Immature natural killer cell (primary cell): Measurements from ENCODE around the gene FLT3. TPM values are rescaled to one million over a fixed set of nuclear protein-coding genes. Genes with fewer than 3 reads are reported as not detected.
A peak's percentile ranks its signal among the peaks of the same experiment; 100 is the strongest.
"Not testable (repeated sequence)": the region's sequence is repeated elsewhere in the genome, so short reads cannot be mapped to it uniquely, and the experiment has no call there.

Source experiments
- DNase-seq, 3 donors: peaks; one replicate each; pipeline ENCODE4 v3.0.0; 2022; ENCODE audit warnings: mixed read lengths in 1 of 3
- H3K27ac Mint-ChIP-seq, 6 donors: one replicate each; pipeline ENCODE4 v1.8.0; 2020; ENCODE audit warnings: mixed read lengths in 6 of 6, mild to moderate bottlenecking in 5 of 6, inconsistent platforms in 4 of 6, moderate library complexity in 3 of 6
- H3K27me3 Mint-ChIP-seq, 3 donors: one replicate each; pipeline ENCODE4 v1.8.0; 2020 to 2021; ENCODE audit warnings: low read depth in 3 of 3, mild to moderate bottlenecking in 3 of 3, mixed read lengths in 3 of 3, moderate library complexity in 3 of 3, inconsistent platforms in 1 of 3
- H3K36me3 Mint-ChIP-seq, 3 donors: one replicate each; pipeline ENCODE4 v1.8.0; 2020; ENCODE audit warnings: mixed read lengths in 3 of 3, inconsistent platforms in 2 of 3, mild to moderate bottlenecking in 2 of 3
- H3K4me1 Mint-ChIP-seq, 2 donors: one replicate each; pipeline ENCODE4 v1.8.0; 2020; ENCODE audit warnings: inconsistent platforms in 2 of 2, mild to moderate bottlenecking in 2 of 2, mixed read lengths in 2 of 2, moderate library complexity in 1 of 2
- H3K4me3 Mint-ChIP-seq, 5 donors: one replicate each; pipeline ENCODE4 v1.8.0; 2020; ENCODE audit warnings: mild to moderate bottlenecking in 5 of 5, mixed read lengths in 5 of 5, inconsistent platforms in 3 of 5, moderate library complexity in 3 of 5
- H3K9me3 Mint-ChIP-seq, 6 donors: one replicate each; pipeline ENCODE4 v1.8.0; 2020; ENCODE audit warnings: mild to moderate bottlenecking in 6 of 6, mixed read lengths in 6 of 6, inconsistent platforms in 4 of 6, moderate library complexity in 3 of 6
- polyA plus RNA-seq, 3 donors: library from polyadenylated mRNA; unstranded; fragments of 300-500 nt; fragmentation: Illumina TruSeq; gene quantifications; one replicate each; pipeline ENCODE4 v1.2.3, GENCODE V29; 2021

The FLT3 gene
- polyA plus RNA-seq, 3 donors from 2014 or later = 0.80 to 1.6 (median 1.2) TPM

DNA sequence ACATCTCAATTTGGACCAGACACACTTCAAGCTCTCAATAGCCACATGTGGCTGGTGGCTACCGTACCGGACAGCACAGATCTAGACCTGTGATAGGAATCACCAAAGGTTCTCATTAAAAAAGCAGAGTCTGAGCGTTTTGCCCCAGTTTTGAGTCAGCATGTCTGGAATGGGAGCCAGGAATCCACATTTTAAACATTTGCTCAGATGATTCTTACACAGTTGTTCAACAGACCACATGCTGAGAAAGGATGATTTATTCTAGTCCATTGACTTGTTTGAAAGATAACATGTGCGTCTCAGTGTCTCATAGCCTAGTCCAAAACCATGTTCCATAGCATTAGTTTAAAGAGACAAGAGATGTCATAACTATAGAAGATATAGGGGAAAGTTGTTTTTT is 53.4 kb downstream of the FLT3 start:
- Mint-ChIP-seq H3K36me3 (no peaks in the 10 kb centered on the region), H3K27me3 (peaks cover 2 to 5% (median 2%) of the 10 kb centered on the region in 3 donors), H3K4me1 (peaks cover 3 to 12% of the 10 kb centered on the region in 2 donors), H3K4me3 (no peak overlapping the region), H3K27ac (no peak overlapping the region), H3K9me3 (no peaks in the 10 kb centered on the region)
- no peak for DNase-seq

GRCh38 chr13:28045861-28046260 is 54.5 kb downstream of the FLT3 start:
- H3K9me3 Mint-ChIP-seq = no peaks in the 10 kb centered on the region
- peaks cover 2 to 5% (median 4%) of the 10 kb centered on the region in 3 donors for H3K27me3 Mint-ChIP-seq
- no peak overlapping the region for H3K4me3 Mint-ChIP-seq
- DNase-seq = no peak
- peaks cover 3 to 12% of the 10 kb centered on the region in 2 donors for H3K4me1 Mint-ChIP-seq
- H3K27ac Mint-ChIP-seq = no peak overlapping the region
- no peaks in the 10 kb centered on the region for H3K36me3 Mint-ChIP-seq

GRCh38 chr13:28044608-28045007 is 55.8 kb downstream of the FLT3 start:
- peaks cover 3 to 12% of the 10 kb centered on the region in 2 donors for H3K4me1 Mint-ChIP-seq
- no peak overlapping the region for H3K4me3 Mint-ChIP-seq
- no peaks in the 10 kb centered on the region for H3K36me3 Mint-ChIP-seq
- no peaks in the 10 kb centered on the region for H3K9me3 Mint-ChIP-seq
- H3K27ac Mint-ChIP-seq = no peak overlapping the region
- peaks cover 2 to 3% (median 2%) of the 10 kb centered on the region in 3 donors for H3K27me3 Mint-ChIP-seq
- DNase-seq = no peak

- H3K9me3 Mint-ChIP-seq = no peaks in the 10 kb centered on the region
- H3K4me1 Mint-ChIP-seq = peaks cover 3 to 6% of the 10 kb centered on the region in 2 donors
- peaks cover 2 to 3% (median 2%) of the 10 kb centered on the region in 3 donors for H3K27me3 Mint-ChIP-seq
- H3K4me3 Mint-ChIP-seq = no peak overlapping the region
- DNase-seq = no peak
- no peak overlapping the region for H3K27ac Mint-ChIP-seq
- H3K36me3 Mint-ChIP-seq = no peaks in the 10 kb centered on the region
Observed at GRCh38 chr13:28043224-28043623, 57.2 kb downstream of the FLT3 start.

DNA sequence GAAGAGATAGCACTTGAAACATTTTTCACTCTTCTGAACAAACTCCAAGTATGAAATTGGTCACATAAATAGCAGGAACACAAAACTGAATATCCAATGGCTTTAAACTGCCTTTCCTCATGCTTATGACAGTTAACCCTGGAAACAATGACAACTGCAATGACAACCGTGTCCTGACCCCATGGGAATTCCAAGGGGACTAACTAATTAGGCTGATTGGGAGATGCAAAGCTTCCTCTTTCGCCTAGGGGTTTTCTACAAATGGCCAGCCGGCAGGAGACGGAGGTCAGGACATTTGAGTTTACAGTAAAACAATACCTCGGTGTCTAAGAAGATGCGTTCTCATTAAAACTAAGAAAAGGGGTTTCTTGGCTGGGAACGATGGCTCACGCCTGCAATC is 58.9 kb downstream of the FLT3 start:
- Mint-ChIP-seq H3K4me3 (no peak overlapping the region), H3K4me1 (no peaks in the 10 kb centered on the region), H3K27me3 (peaks cover 2 to 7% (median 3%) of the 10 kb centered on the region in 3 donors), H3K27ac (no peak overlapping the region), H3K36me3 (no peaks in the 10 kb centered on the region), H3K9me3 (no peaks in the 10 kb centered on the region)
- no peak for DNase-seq

DNA sequence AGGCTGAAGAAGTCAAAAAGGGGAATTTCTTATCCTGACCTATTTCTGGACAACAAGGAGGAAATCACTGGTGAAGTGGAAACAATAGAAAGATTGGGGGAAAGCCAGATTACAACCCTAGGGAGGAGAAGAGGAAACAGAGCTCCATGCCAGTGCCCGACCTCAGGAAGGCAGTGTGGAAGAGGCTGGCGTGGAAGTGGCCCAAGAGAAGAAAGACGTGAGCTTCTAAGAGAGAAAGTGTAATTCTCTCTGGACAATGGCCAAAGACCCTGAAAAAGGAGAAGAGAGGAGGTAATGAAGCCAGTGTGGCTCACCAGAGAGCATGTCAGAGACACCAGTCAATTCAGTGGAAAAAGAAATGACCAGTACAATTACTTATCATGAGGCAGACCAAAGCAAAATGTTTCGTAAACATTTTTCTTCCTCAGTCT is 59.3 kb downstream of the FLT3 start:
- no peak for DNase-seq
- Mint-ChIP-seq H3K36me3 (no peaks in the 10 kb centered on the region), H3K4me3 (no peak overlapping the region), H3K27ac (no peak overlapping the region), H3K9me3 (no peaks in the 10 kb centered on the region), H3K4me1 (no peaks in the 10 kb centered on the region), H3K27me3 (peaks cover 2 to 7% (median 6%) of the 10 kb centered on the region in 3 donors)

DNA sequence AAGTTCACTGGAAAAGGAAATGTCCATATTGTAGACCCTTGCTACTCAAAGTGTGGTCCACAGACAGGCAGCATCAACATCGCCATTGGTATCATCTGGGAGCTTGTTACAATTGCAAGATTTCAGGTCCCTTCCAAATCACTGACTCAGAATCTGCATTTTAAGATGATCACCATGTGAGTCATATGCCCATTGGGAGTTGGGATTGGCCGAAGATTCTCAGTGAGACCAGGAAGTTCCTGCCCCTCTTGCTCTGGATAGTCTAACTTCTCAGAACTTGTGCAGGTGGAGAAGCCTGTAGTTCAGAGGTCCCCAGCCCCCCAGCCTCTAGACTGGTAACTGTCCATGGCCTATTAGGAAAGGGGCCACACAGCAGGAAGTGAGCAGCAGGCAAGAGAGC is 63.0 kb downstream of the FLT3 start:
- Mint-ChIP-seq H3K27me3 (peaks cover under 1 to 6% (median 4%) of the 10 kb centered on the region in 3 donors), H3K4me1 (no peaks in the 10 kb centered on the region), H3K36me3 (no peaks in the 10 kb centered on the region), H3K27ac (no peak overlapping the region), H3K4me3 (no peak overlapping the region), H3K9me3 (no peaks in the 10 kb centered on the region)
- no peak for DNase-seq

DNA sequence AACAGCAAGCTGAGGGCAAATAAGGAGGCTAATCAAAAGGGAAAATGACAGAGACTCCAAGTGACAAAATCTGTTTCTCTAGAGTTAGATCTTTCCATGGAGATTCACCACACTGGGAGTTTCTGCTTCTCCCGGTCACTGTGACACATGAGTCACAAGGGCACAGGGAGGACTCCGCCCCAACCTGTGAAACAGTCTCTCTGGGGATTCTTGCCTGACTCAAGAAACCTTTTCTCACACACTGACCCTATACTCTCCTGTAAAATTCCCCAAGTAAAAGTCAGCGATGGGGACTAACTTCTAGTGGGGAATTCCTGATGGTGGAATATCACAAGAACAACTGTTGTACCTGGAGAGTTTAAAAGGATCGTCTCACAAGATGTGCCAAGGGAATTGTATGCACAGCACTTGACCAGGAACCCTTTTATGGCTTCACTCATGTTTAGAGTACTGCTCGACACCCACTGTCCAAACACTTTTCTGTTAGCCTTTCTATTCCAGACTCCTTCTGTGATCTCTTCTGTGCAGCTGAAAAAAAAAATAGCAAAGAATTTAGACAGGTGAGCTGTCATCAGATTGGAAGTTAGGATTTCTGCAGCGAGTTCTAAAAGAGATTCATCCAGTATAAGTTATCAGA is 65.1 kb downstream of the FLT3 start:
- peaks cover 0 to 1% (median 0%) of the 10 kb centered on the region in 3 donors for H3K36me3 Mint-ChIP-seq
- H3K4me1 Mint-ChIP-seq = peaks cover 0 to 1% of the 10 kb centered on the region in 2 donors
- no peak overlapping the region for H3K27ac Mint-ChIP-seq
- H3K9me3 Mint-ChIP-seq = peaks cover 0 to 4% (median 0%) of the 10 kb centered on the region in 6 donors
- peaks cover 2 to 8% (median 7%) of the 10 kb centered on the region in 3 donors for H3K27me3 Mint-ChIP-seq
- H3K4me3 Mint-ChIP-seq = no peak overlapping the region
- no peak for DNase-seq

- Mint-ChIP-seq H3K27me3 (peaks cover 2 to 14% (median 6%) of the 10 kb centered on the region in 3 donors), H3K4me1 (peaks cover 0 to 1% of the 10 kb centered on the region in 2 donors), H3K36me3 (peaks cover 0 to 3% (median 0%) of the 10 kb centered on the region in 3 donors), H3K4me3 (no peak overlapping the region), H3K27ac (no peak overlapping the region), H3K9me3 (peaks cover 0 to 4% (median 0%) of the 10 kb centered on the region in 6 donors)
- DNase-seq = no peak
Observed at GRCh38 chr13:28033894-28034655, 66.3 kb downstream of the FLT3 start.

GRCh38 chr13:28032438-28032837 is 67.9 kb downstream of the FLT3 start:
- peaks cover 2 to 14% (median 6%) of the 10 kb centered on the region in 3 donors for H3K27me3 Mint-ChIP-seq
- DNase-seq, H3K27ac Mint-ChIP-seq, H3K9me3 Mint-ChIP-seq, H3K4me1 Mint-ChIP-seq, H3K36me3 Mint-ChIP-seq, H3K4me3 Mint-ChIP-seq: not testable (repeated sequence)

- Mint-ChIP-seq H3K27ac (peak overlapping the region in 2 of 6 donors; percentile 32 to 35), H3K9me3 (peaks cover 0 to 4% (median 0%) of the 10 kb centered on the region in 6 donors), H3K27me3 (peaks cover 2 to 10% (median 6%) of the 10 kb centered on the region in 3 donors), H3K4me3 (no peak overlapping the region), H3K4me1 (peaks cover 0 to 1% of the 10 kb centered on the region in 2 donors), H3K36me3 (peaks cover 0 to 3% (median 0%) of the 10 kb centered on the region in 3 donors)
- no peak for DNase-seq
Observed at GRCh38 chr13:28031896-28032288, 68.5 kb downstream of the FLT3 start.

DNA sequence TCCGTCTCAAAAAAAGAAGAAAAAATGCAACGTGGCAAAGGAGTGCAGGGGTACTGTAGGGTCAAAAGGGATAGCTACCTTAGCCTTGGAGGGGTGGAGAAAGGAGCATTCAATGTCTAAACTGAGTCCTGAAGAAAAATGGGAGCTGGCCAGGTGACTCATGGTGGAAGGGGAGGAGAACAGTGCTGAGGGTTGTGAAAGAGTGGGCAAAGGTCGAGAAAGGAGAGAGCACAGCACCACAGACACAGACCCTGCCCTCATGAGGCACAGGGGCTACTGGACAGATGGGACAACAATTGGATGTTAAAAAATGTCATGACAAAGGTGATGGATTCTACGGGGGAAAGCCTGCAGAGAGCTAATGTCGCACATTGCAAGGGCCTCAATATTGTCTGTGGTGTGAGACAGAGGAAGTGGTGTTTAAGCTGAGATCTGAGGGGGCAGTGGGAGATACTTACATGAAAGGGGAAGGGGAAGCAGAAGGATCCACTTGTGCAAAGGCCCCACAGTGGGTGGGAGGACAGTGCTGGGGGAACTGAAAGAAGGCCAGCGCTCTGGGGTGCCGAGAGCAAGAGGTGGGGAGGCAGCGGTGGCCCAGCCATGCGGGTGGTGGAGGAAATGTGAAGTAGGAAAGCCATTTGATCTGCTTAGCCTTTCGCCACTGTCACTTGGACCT is 69.0 kb downstream of the FLT3 start:
- Mint-ChIP-seq H3K27me3 (peaks cover 2 to 10% (median 5%) of the 10 kb centered on the region in 3 donors), H3K4me3 (peak overlapping the region in 1 of 5 donors; percentile 2), H3K36me3 (peaks cover 0 to 3% (median 0%) of the 10 kb centered on the region in 3 donors), H3K4me1 (peaks cover 0 to 1% of the 10 kb centered on the region in 2 donors), H3K27ac (peak overlapping the region in 1 of 6 donors; percentile 32), H3K9me3 (peaks cover 0 to 4% (median 0%) of the 10 kb centered on the region in 6 donors)
- DNase-seq = peak in 2 of 3 donors; percentile 3 to 5

DNA sequence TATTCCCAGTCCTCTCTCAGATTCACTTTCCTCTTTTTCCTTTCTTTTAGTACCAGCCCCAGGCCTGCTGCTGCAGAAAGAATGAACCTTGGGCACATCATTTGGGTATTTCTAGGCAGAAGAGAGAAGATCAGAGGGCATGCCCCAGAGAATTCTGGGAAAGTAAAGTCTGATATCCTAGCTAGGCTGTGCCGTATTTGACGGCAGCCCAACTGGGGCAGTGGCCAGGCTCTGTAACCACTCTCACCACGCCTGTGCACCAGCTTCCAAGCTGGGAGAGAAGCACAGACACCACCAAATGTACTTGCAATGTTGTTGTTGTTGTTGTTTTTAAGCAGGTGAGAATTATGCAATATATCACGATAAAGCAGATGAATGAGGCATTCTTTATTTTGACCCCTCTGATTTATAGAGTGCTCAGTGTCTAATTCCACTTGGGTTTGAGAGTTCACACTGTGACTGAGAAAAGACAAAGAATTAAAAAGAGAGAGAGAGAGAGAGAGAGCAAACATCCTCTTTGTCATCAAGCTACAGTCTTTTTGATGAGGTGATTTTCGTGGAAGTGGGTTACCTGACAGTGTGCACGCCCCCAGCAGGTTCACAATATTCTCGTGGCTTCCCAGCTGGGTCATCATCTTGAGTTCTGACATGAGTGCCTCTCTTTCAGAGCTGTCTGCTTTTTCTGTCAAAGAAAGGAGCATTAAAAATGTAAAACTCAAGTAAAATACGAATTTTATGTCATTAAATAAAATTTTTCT is 72.6 kb downstream of the FLT3 start:
- Mint-ChIP-seq H3K27me3 (peaks cover 2 to 10% (median 5%) of the 10 kb centered on the region in 3 donors), H3K4me1 (peaks cover 0 to 1% of the 10 kb centered on the region in 2 donors), H3K9me3 (peaks cover 0 to 4% (median 0%) of the 10 kb centered on the region in 6 donors), H3K36me3 (peaks cover 0 to 3% (median 0%) of the 10 kb centered on the region in 3 donors), H3K4me3 (no peak overlapping the region), H3K27ac (no peak overlapping the region)
- no peak for DNase-seq
